HepG2 (cell line): ENCODE results near the gene ZNF558. TPM values are rescaled to one million over a fixed set of nuclear protein-coding genes. Genes with fewer than 3 reads are reported as not detected.

Experiments used
- ATAC-seq: fragments of 200-7000 bp; cut with Tn5 transposase; 3 replicates; pipeline ENCODE4 v1.9.1; 2020; ENCODE audit warnings: mild to moderate bottlenecking, moderate library complexity
- BruUV-seq: library from RNA; stranded (reverse); fragments of 400-500 nt; replicated peaks from 2 replicates; lab custom pipeline; 2021; lab: Mats Ljungman, UMichigan
- CTCF ChIA-PET: fragments of 300-600 bp; formaldehyde crosslinking; extraction: SDS; loops from one replicate; lab custom pipeline; 2021; ENCODE audit warnings: low total read pairs, inconsistent platforms, low intra/inter-chr PET ratio; lab: Yijun Ruan, JAX
- POLR2A ChIA-PET: fragments of 350-600 bp; sonication (Branson Sonifier 250); formaldehyde crosslinking; loops from one replicate; lab custom pipeline; 2020; ENCODE audit warnings: antibody characterized with exemption, inconsistent platforms; lab: Yijun Ruan, JAX
- DNase-seq: peaks from one replicate; pipeline ENCODE4 v3.0.0-alpha.2; 2015; ENCODE audit warnings: low spot score
- FAIRE-seq: peaks from 3 replicates; lab custom pipeline; 2011; peaks lifted over from hg19 to GRCh38; lab: Jason Lieb, UNC
- H2AFZ ChIP-seq: one replicate; pipeline ENCODE4 v1.6.1; 2011; ENCODE audit warnings: low read length, inconsistent platforms
- H3K27ac ChIP-seq: fragments of 300-600 bp; 3 replicates; pipeline ENCODE4 v1.8.0; 2011; ENCODE audit warnings: mixed run types, mild to moderate bottlenecking, mixed read lengths, low read length, inconsistent platforms; ENCODE audit not compliant: insufficient read depth; ENCODE audit errors: extremely low read length
- H3K27me3 ChIP-seq, 2 experiments: fragments of 200-600 bp in 1 of 2; 2 replicates in 1 of 2; 3 replicates in 1 of 2; pipeline versions ENCODE4 v1.6.0 to v1.8.0; 2011; ENCODE audit warnings: low read length in 2 of 2, mild to moderate bottlenecking in 2 of 2, moderate library complexity in 2 of 2, inconsistent platforms in 1 of 2; ENCODE audit not compliant: insufficient read depth in 2 of 2, control insufficient read depth in 1 of 2
- H3K36me3 ChIP-seq, 2 experiments: fragments of 200-600 bp in 1 of 2; replicated peaks in 1 of 2; 2 replicates in 1 of 2; 3 replicates in 1 of 2; pipeline versions ENCODE4 v1.5.1 to v1.8.0; 2011; ENCODE audit warnings: low read length in 2 of 2, inconsistent platforms in 1 of 2; ENCODE audit not compliant: insufficient read depth in 2 of 2, control insufficient read depth in 1 of 2
- H3K4me1 ChIP-seq: 2 replicates; pipeline ENCODE4 v1.5.1; 2012; ENCODE audit warnings: low read length, inconsistent platforms; ENCODE audit not compliant: insufficient read depth
- H3K4me2 ChIP-seq: 2 replicates; pipeline ENCODE4 v1.6.0; 2011; ENCODE audit warnings: low read depth, low read length, inconsistent platforms
- H3K4me3 ChIP-seq, 3 experiments: fragments of 200-600 bp in 1 of 3; sonication (generic), shearing (Covaris generic) in 1 of 3; replicated peaks in 1 of 3; 2 replicates each; pipeline ENCODE4 v1.5.1; 2011 to 2016; ENCODE audit warnings: low read length in 3 of 3, inconsistent platforms in 2 of 3, low read depth in 2 of 3, mild to moderate bottlenecking in 2 of 3, control low read depth in 1 of 3, mixed read lengths in 1 of 3; ENCODE audit not compliant: insufficient read depth in 1 of 3
- H3K79me2 ChIP-seq: one replicate; pipeline ENCODE4 v1.6.1; 2011; ENCODE audit warnings: low read length, inconsistent platforms; ENCODE audit not compliant: insufficient read depth
- H3K9ac ChIP-seq: 2 replicates; pipeline ENCODE4 v1.6.0; 2011; ENCODE audit warnings: mild to moderate bottlenecking, low read depth, low read length, inconsistent platforms; ENCODE audit not compliant: insufficient read depth
- H3K9me3 ChIP-seq: 2 replicates; pipeline ENCODE4 v1.5.1; 2012; ENCODE audit warnings: mild to moderate bottlenecking, low read length
- H4K20me1 ChIP-seq: 2 replicates; pipeline ENCODE4 v1.6.0; 2011; ENCODE audit warnings: inconsistent platforms, mild to moderate bottlenecking, low read length, moderate library complexity; ENCODE audit not compliant: insufficient read depth
- DNMT1 ChIP-seq: sonication (generic); formaldehyde crosslinking; IDR thresholded peaks from 2 replicates; pipeline ENCODE4 v1.5.1; 2020; ENCODE audit warnings: mild to moderate bottlenecking, missing genetic modification reagents
- FUBP1 ChIP-seq: sonication (generic); formaldehyde crosslinking; IDR thresholded peaks from 2 replicates; pipeline ENCODE4 v1.5.1; 2020; ENCODE audit warnings: missing genetic modification reagents, mild to moderate bottlenecking, borderline replicate concordance
- GFI1 ChIP-seq: sonication (generic); formaldehyde crosslinking; IDR thresholded peaks from 2 replicates; pipeline ENCODE4 v1.5.0; 2020; ENCODE audit warnings: missing genetic modification reagents, mild to moderate bottlenecking, borderline replicate concordance
- HDAC6 ChIP-seq: fragments of 200-600 bp; sonication (generic); IDR thresholded peaks from 2 replicates; pipeline ENCODE4 v1.7.0; 2017; ENCODE audit warnings: mild to moderate bottlenecking, antibody characterized with exemption, low read length, low read depth
- PITX1 ChIP-seq: sonication (generic); formaldehyde crosslinking; IDR thresholded peaks from 2 replicates; pipeline ENCODE4 v1.5.1; 2020; ENCODE audit warnings: mild to moderate bottlenecking, missing genetic modification reagents
- SMAD9 ChIP-seq: sonication (generic); formaldehyde crosslinking; IDR thresholded peaks from 2 replicates; pipeline ENCODE4 v1.5.1; 2020; ENCODE audit warnings: mild to moderate bottlenecking, missing genetic modification reagents
- SNAPC5 ChIP-seq: sonication (generic); formaldehyde crosslinking; IDR thresholded peaks from 2 replicates; pipeline ENCODE4 v1.8.1; 2023; ENCODE audit warnings: mild to moderate bottlenecking, missing genetic modification reagents, borderline replicate concordance
- SP4 ChIP-seq: sonication (generic); formaldehyde crosslinking; IDR thresholded peaks from 2 replicates; pipeline ENCODE4 v1.8.1; 2023; ENCODE audit warnings: mild to moderate bottlenecking, missing genetic modification reagents
- ZNF101 ChIP-seq: sonication (generic); formaldehyde crosslinking; IDR thresholded peaks from 2 replicates; pipeline ENCODE4 v1.4.0; 2020; ENCODE audit warnings: mild to moderate bottlenecking, low read depth, missing genetic modification reagents, borderline replicate concordance
- ZNF253 ChIP-seq: sonication (generic); formaldehyde crosslinking; IDR thresholded peaks from 2 replicates; pipeline ENCODE4 v1.8.0; 2022; ENCODE audit warnings: mild to moderate bottlenecking, missing genetic modification reagents, borderline replicate concordance
- ZNF44 ChIP-seq: sonication (generic); formaldehyde crosslinking; IDR thresholded peaks from 2 replicates; pipeline ENCODE4 v1.5.1; 2020; ENCODE audit warnings: mild to moderate bottlenecking, missing genetic modification reagents
- ZNF577 ChIP-seq: sonication (generic); formaldehyde crosslinking; IDR thresholded peaks from 2 replicates; pipeline ENCODE4 v1.4.0; 2020; ENCODE audit warnings: mild to moderate bottlenecking, low read depth, missing genetic modification reagents, borderline replicate concordance
- ZNF777 ChIP-seq: sonication (generic); formaldehyde crosslinking; IDR thresholded peaks from 2 replicates; pipeline ENCODE4 v1.4.0; 2020; ENCODE audit warnings: missing genetic modification reagents
- ZSCAN29 ChIP-seq: sonication (generic); formaldehyde crosslinking; conservative IDR thresholded peaks from 2 replicates; pipeline ENCODE4 v1.4.0; 2020; ENCODE audit warnings: mild to moderate bottlenecking, missing genetic modification reagents
- WGBS: methylation state at CpG from one replicate; pipeline ENCODE4 v1.1.6; 2017; ENCODE audit warnings: low lambda C conversion rate; 5-methylcytosine and 5-hydroxymethylcytosine counted together
- in situ Hi-C: cut with HindIII; loops from 2 replicates; pipeline ENCODE4 v1.10.0; 2017; ENCODE audit warnings: low pct_unique_long_range_greater_than_20kb; ENCODE audit not compliant: extremely low pct_ligation_motif_present
- intact Hi-C: fragments of 100-400 bp; cut with micrococcal nuclease; formaldehyde crosslinking; loops from one replicate; pipeline ENCODE4 v1.10.0; 2022; ENCODE audit not compliant: unreplicated experiment
- polyA plus RNA-seq, 8 experiments: library from polyadenylated mRNA; depleted of rRNA in 3 of 8; stranded (reverse) in 7 of 8; unstranded in 1 of 8; fragments of >200 nt; fragmentation: Illumina TruSeq in 4 of 8; extraction: Trizol in 4 of 8; gene quantifications; 2 replicates each; pipeline versions ENCODE4 v1.2.1 to v1.2.3, GENCODE V29; 2011 to 2016; ENCODE audit warnings: low read depth in 4 of 8, missing spikeins in 1 of 8, mixed read lengths in 1 of 8; ENCODE audit not compliant: insufficient read depth in 1 of 8
- total RNA-seq, 5 experiments: library from RNA; depleted of rRNA; stranded (reverse); fragments of >200 nt; fragmentation: Illumina TruSeq; extraction: Trizol; gene quantifications; 2 replicates each; pipeline ENCODE4 v1.2.3, GENCODE V29; 2016; ENCODE audit warnings: low read depth in 1 of 5

The ZNF558 gene
- total and polyA plus RNA-seq, 2 of the 13 experiments (the other 11 are each of a cell fraction or from before 2014, with no cell fraction given), result 9.5 to 10.8 TPM

DNA sequence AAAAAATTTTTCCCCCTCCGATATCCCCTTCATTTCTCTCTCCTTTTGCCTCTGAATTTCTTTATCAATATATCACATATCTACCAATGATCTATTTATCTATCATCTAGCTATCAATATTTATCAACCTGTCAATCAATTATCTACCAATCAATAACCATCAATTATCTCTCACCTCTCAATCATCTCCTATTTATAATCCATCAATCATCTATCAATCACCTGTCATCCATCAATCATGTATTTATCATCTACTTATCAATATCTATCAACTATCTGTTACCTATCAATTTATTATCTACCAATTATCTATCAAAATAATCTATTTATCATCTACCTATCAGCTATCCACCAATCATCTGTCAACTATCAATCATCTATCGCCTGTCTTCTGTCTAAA, 17.1 kb upstream of the ZNF558 start:
- ATAC-seq, result no peak

GRCh38 chr19:8846819-8847218, 14.7 kb upstream of the ZNF558 start:
- H3K4me1 ChIP-seq, result no peaks in the 10 kb centered on the region
- WGBS, result 0% methylated on average over 1 of the region's 3 CpGs
- no peak overlapping the region for H3K27ac ChIP-seq
- H3K9ac ChIP-seq, result no peak overlapping the region
- POLR2A ChIA-PET, result no interaction called here
- no peaks in the 10 kb centered on the region for H3K27me3 ChIP-seq
- H3K4me3 ChIP-seq, result no peak overlapping the region
- H3K79me2 ChIP-seq, result no peaks in the 10 kb centered on the region
- in situ Hi-C loops, result no loop called here
- no TSS peak for BruUV-seq
- H2AFZ ChIP-seq, result no peak overlapping the region
- CTCF ChIA-PET, result no interaction called here
- no peaks in the 10 kb centered on the region for H3K36me3 ChIP-seq
- TF ChIP-seq GFI1 (CRISPR knock-in tag) (no peak), ZNF44 (CRISPR knock-in tag) (no peak), ZNF777 (no peak), ZSCAN29 (CRISPR knock-in tag) (no peak), HDAC6 (no peak), SP4 (CRISPR knock-in tag) (no peak), FUBP1 (CRISPR knock-in tag) (no peak), ZNF253 (no peak), SNAPC5 (CRISPR knock-in tag) (no peak)
- TF ChIP-seq, all 625 proteins: peak for 0
- Histone ChIP-seq H3K4me2 (no peak overlapping the region), H3K9me3 (peaks cover 83% of the 10 kb centered on the region), H4K20me1 (no peaks in the 10 kb centered on the region)
- DNase-seq, result no peak
- intact Hi-C loops, result no loop called here
- ATAC-seq, result no peak
- no peak for FAIRE-seq

More for the DNA sequence above, 17.1 kb upstream of the ZNF558 start:
- TF ChIP-seq ZNF101 (no peak), ZNF577 (CRISPR knock-in tag) (no peak), PITX1 (no peak), SMAD9 (no peak), DNMT1 (CRISPR knock-in tag) (no peak)
- Histone ChIP-seq H3K4me1 (no peaks in the 10 kb centered on the region), H3K36me3 (no peaks in the 10 kb centered on the region), H3K4me2 (no peak overlapping the region), H3K9me3 (peaks cover 74% of the 10 kb centered on the region), H3K27ac (no peak overlapping the region), H2AFZ (no peak overlapping the region), H4K20me1 (no peaks in the 10 kb centered on the region), H3K27me3 (no peaks in the 10 kb centered on the region), H3K79me2 (no peaks in the 10 kb centered on the region), H3K9ac (no peak overlapping the region), H3K4me3 (no peak overlapping the region)
- no peak for DNase-seq
- intact Hi-C loops (no loop called here), in situ Hi-C loops (no loop called here)
- ChIA-PET CTCF (no interaction called here), POLR2A (no interaction called here)
- BruUV-seq, result no TSS peak
- no peak for FAIRE-seq
- 50% methylated on average over 2 of the region's 2 CpGs for WGBS
